ENCODE measurements around the gene AP1G2. TPM values are rescaled to one million over a fixed set of nuclear protein-coding genes. Genes with fewer than 3 reads are reported as not detected.

The AP1G2 gene
- total RNA-seq, 2 experiments from 2014 or later = 193 to 198 TPM

- H3K27ac Mint-ChIP-seq = no peak overlapping the region
These were observed 54.4 kb downstream of the AP1G2 start for GRCh38 chr14:23513005-23513817.

GRCh38 chr14:23512156-23512555 lies 55.4 kb downstream of the AP1G2 start:
- peak in 6 of 14 experiments; percentile 4 to 47 (median 25) for DNase-seq
- Histone ChIP-seq H3K9me3 (ENCODE audit: control insufficient read depth in 1 of 2, insufficient read depth in 1 of 2, low read length in 2 of 2) (no peaks in the 10 kb centered on the region), H3K4me3 (ENCODE audit: low read length) (peak overlapping the region; percentile 39), H3K36me3 (ENCODE audit: insufficient read depth, low read length) (no peaks in the 10 kb centered on the region), H3K4me1 (ENCODE audit: insufficient read depth, low read length) (peaks cover 9% of the 10 kb centered on the region), H3K27me3 (ENCODE audit: control insufficient read depth in 1 of 2, insufficient read depth in 2 of 2, low read length in 2 of 2) (no peaks in the 10 kb centered on the region), H3K27ac (ENCODE audit: low read depth in 1 of 2, low read length in 2 of 2) (no peak overlapping the region)
- peak; percentile 76 for ATAC-seq (ENCODE audit: poor library complexity)
- peak overlapping the region; percentile 74 for H3K4me3 Mint-ChIP-seq
- peaks cover 21% of the 10 kb centered on the region for H3K4me1 Mint-ChIP-seq (ENCODE audit: low read depth)
- no peaks in the 10 kb centered on the region for H3K36me3 Mint-ChIP-seq (ENCODE audit: low read depth)
- peak overlapping the region; percentile 61 for H3K27ac Mint-ChIP-seq
- ChIA-PET POLR2A (no interaction called here), CTCF (no interaction called here)
- no peaks in the 10 kb centered on the region for H3K9me3 Mint-ChIP-seq
- TF ChIP-seq CTCF (IDR thresholded peaks at IDR 0.05) = no peak
- H3K27me3 Mint-ChIP-seq = no peaks in the 10 kb centered on the region
- intact Hi-C loops (cut with DNase I, micrococcal nuclease) = no loop called here

More at GRCh38 chr14:23513005-23513817, 54.4 kb downstream of the AP1G2 start:
- ChIA-PET CTCF (no interaction called here), POLR2A (no interaction called here)
- Histone ChIP-seq H3K4me3 (ENCODE audit: low read length) (no peak overlapping the region), H3K4me1 (ENCODE audit: insufficient read depth, low read length) (peaks cover 9% of the 10 kb centered on the region), H3K36me3 (ENCODE audit: insufficient read depth, low read length) (no peaks in the 10 kb centered on the region), H3K27ac (ENCODE audit: low read depth in 1 of 2, low read length in 2 of 2) (no peak overlapping the region), H3K9me3 (ENCODE audit: control insufficient read depth in 1 of 2, insufficient read depth in 1 of 2, low read length in 2 of 2) (no peaks in the 10 kb centered on the region), H3K27me3 (ENCODE audit: control insufficient read depth in 1 of 2, insufficient read depth in 2 of 2, low read length in 2 of 2) (no peaks in the 10 kb centered on the region)
- no peak for TF ChIP-seq CTCF (IDR thresholded peaks at IDR 0.05)
- Mint-ChIP-seq H3K27me3 (no peaks in the 10 kb centered on the region), H3K4me3 (no peak overlapping the region), H3K4me1 (ENCODE audit: low read depth) (peaks cover 21% of the 10 kb centered on the region), H3K36me3 (ENCODE audit: low read depth) (no peaks in the 10 kb centered on the region), H3K9me3 (no peaks in the 10 kb centered on the region)
- ATAC-seq (ENCODE audit: poor library complexity) (no peak), DNase-seq (no peak)
- intact Hi-C loops (cut with DNase I, micrococcal nuclease) = no loop called here

Other genes starting within 250 kb of the AP1G2 start
- 100 to 1,000 TPM; 188 to 195 TPM for gene PABPN1, start 246.3 kb downstream of the AP1G2 start, total RNA-seq
- gene SLC22A17, start 214.9 kb downstream of the AP1G2 start, total RNA-seq = 10 to 100 TPM; 19.5 to 21.1 TPM
- not detected for gene EFS, start 202.6 kb downstream of the AP1G2 start, total RNA-seq
- gene IL25, start 195.0 kb downstream of the AP1G2 start, total RNA-seq = not detected
- not detected for gene CMTM5, start 190.7 kb downstream of the AP1G2 start, total RNA-seq
- not detected for gene MYH6, start 159.5 kb downstream of the AP1G2 start, total RNA-seq
- gene MYH7, start 132.1 kb downstream of the AP1G2 start, total RNA-seq = not detected
- 100 to 1,000 TPM; 146 to 149 TPM for gene NGDN, start 98.1 kb downstream of the AP1G2 start, total RNA-seq
- under 1 TPM; 0.19 to 0.22 TPM for gene ZFHX2, start 16.0 kb downstream of the AP1G2 start, total RNA-seq
- gene THTPA, start 11.5 kb downstream of the AP1G2 start, total RNA-seq = 10 to 100 TPM; 13.0 to 13.4 TPM
- not detected for gene JPH4, start 11.0 kb upstream of the AP1G2 start, total RNA-seq
- under 1 TPM in 1 of 2 experiments, not detected in 1; 0.27 TPM for gene DHRS2, start 68.6 kb upstream of the AP1G2 start, total RNA-seq

Data from CD4-positive, alpha-beta T cell (primary cell).